ENCODE measurements around the gene ABCA1. TPM values are rescaled to one million over a fixed set of nuclear protein-coding genes. Genes with fewer than 3 reads are reported as not detected.

ABCA1 gene
- total RNA-seq, 2 experiments from 2014 or later, result 14.1 to 16.9 TPM

- CTCF ChIA-PET, result no interaction called here
- H3K27me3 Mint-ChIP-seq, result no peaks in the 10 kb centered on the region
- H3K4me3 ChIP-seq (ENCODE audit: low read length), result peak within 1 kb of the TSS; percentile 88
- H3K4me3 Mint-ChIP-seq, result peak within 1 kb of the TSS; percentile 96
- peak; percentile 86 for ATAC-seq (ENCODE audit: poor library complexity)
- no peak for TF ChIP-seq CTCF (IDR thresholded peaks at IDR 0.05)
- peak within 1 kb of the TSS; percentile 96 for H3K27ac Mint-ChIP-seq
- peaks cover 24% of the 10 kb centered on the region for H3K4me1 Mint-ChIP-seq (ENCODE audit: low read depth)
- H3K36me3 ChIP-seq (ENCODE audit: insufficient read depth, low read length), result peaks cover 3% of the 10 kb centered on the region
- peak; percentile 77 to 94 (median 84) for DNase-seq
- intact Hi-C loops (cut with DNase I, micrococcal nuclease), result loop anchor here (5.0 to 10.0 kb wide), 4 partner anchors 655 to 945 kb away; partner anchors contain the start of genes TMEM38B (in 2 of the 2) and SMC2 (in 1 of the 2)
- peaks cover 33% of the 10 kb centered on the region for H3K36me3 Mint-ChIP-seq (ENCODE audit: low read depth)
- no peaks in the 10 kb centered on the region for H3K27me3 ChIP-seq (ENCODE audit: control insufficient read depth in 1 of 2, insufficient read depth in 2 of 2, low read length in 2 of 2)
- no peaks in the 10 kb centered on the region for H3K9me3 Mint-ChIP-seq
- peak within 1 kb of the TSS; percentile 74 to 89 for H3K27ac ChIP-seq (ENCODE audit: low read depth in 1 of 2, low read length in 2 of 2)
- H3K9me3 ChIP-seq (ENCODE audit: control insufficient read depth in 1 of 2, insufficient read depth in 1 of 2, low read length in 2 of 2), result no peaks in the 10 kb centered on the region
- peaks cover 17% of the 10 kb centered on the region for H3K4me1 ChIP-seq (ENCODE audit: insufficient read depth, low read length)
- POLR2A ChIA-PET, result interaction anchor here (0.9 to 3.2 kb wide), 8 partner anchors 8 to 946 kb away, joined by 3 to 29 read pairs (median 4); partner anchors contain the start of genes NIPSNAP3B, SLC44A1 and SMC2
Observed at GRCh38 chr9:104747565-104748358, 180.2 kb downstream of the ABCA1 start, which contains the start of gene NIPSNAP3A. TSS of gene NIPSNAP3A (plus strand) at chr9:104747683. CDS start at chr9:104747793, 110 bp downstream.

GRCh38 chr9:104747245-104747564 is 180.8 kb downstream of the ABCA1 start:
- H3K27ac ChIP-seq (ENCODE audit: low read depth in 1 of 2, low read length in 2 of 2), result peak overlapping the region; percentile 74 to 89
- H3K4me3 ChIP-seq (ENCODE audit: low read length), result peak overlapping the region; percentile 88
- no peaks in the 10 kb centered on the region for H3K27me3 ChIP-seq (ENCODE audit: control insufficient read depth in 1 of 2, insufficient read depth in 2 of 2, low read length in 2 of 2)
- peaks cover 17% of the 10 kb centered on the region for H3K4me1 ChIP-seq (ENCODE audit: insufficient read depth, low read length)
- H3K9me3 Mint-ChIP-seq, result no peaks in the 10 kb centered on the region
- peaks cover 27% of the 10 kb centered on the region for H3K36me3 Mint-ChIP-seq (ENCODE audit: low read depth)
- peaks cover 24% of the 10 kb centered on the region for H3K4me1 Mint-ChIP-seq (ENCODE audit: low read depth)
- ChIA-PET CTCF (no interaction called here), POLR2A (interaction anchor here (0.9 to 3.2 kb wide), 4 partner anchors 9 to 654 kb away, joined by 3 to 29 read pairs (median 23); partner anchors contain the start of genes NIPSNAP3B, SLC44A1 and SMC2)
- no peaks in the 10 kb centered on the region for H3K9me3 ChIP-seq (ENCODE audit: control insufficient read depth in 1 of 2, insufficient read depth in 1 of 2, low read length in 2 of 2)
- no peak for ATAC-seq (ENCODE audit: poor library complexity)
- H3K4me3 Mint-ChIP-seq, result peak overlapping the region; percentile 96
- no peaks in the 10 kb centered on the region for H3K27me3 Mint-ChIP-seq
- no peak for DNase-seq
- intact Hi-C loops (cut with DNase I, micrococcal nuclease), result loop anchor here (5.0 to 10.0 kb wide), 4 partner anchors 655 to 945 kb away; partner anchors contain the start of genes TMEM38B (in 2 of the 2) and SMC2 (in 1 of the 2)
- peak overlapping the region; percentile 96 for H3K27ac Mint-ChIP-seq
- no peaks in the 10 kb centered on the region for H3K36me3 ChIP-seq (ENCODE audit: insufficient read depth, low read length)
- no peak for TF ChIP-seq CTCF (IDR thresholded peaks at IDR 0.05)

DNA sequence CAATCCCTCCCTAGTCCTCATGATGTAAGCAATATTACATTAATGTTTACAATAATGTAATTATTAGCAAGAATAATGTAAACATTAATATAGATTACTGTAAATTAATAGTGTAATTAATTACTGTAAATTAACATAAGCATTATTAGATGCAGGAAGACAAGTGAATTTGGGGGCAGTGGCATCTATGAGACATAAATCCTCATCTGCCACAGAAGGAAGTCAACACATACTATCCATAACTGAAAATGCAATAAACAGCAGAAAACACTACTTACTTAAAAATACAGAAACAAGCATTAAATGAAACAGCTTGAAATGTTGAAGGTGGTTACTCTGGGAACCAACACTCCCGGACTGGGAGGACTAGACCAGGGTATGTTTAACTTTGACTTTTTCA is 181.2 kb downstream of the ABCA1 start:
- Mint-ChIP-seq H3K9me3 (no peaks in the 10 kb centered on the region), H3K27ac (peak overlapping the region; percentile 96), H3K36me3 (ENCODE audit: low read depth) (peaks cover 23% of the 10 kb centered on the region), H3K27me3 (no peaks in the 10 kb centered on the region), H3K4me3 (peak overlapping the region; percentile 96), H3K4me1 (ENCODE audit: low read depth) (peaks cover 24% of the 10 kb centered on the region)
- peaks cover 17% of the 10 kb centered on the region for H3K4me1 ChIP-seq (ENCODE audit: insufficient read depth, low read length)
- H3K36me3 ChIP-seq (ENCODE audit: insufficient read depth, low read length), result no peaks in the 10 kb centered on the region
- peak overlapping the region; percentile 74 to 89 for H3K27ac ChIP-seq (ENCODE audit: low read depth in 1 of 2, low read length in 2 of 2)
- TF ChIP-seq CTCF (IDR thresholded peaks at IDR 0.05), result no peak
- DNase-seq, result no peak
- POLR2A ChIA-PET, result interaction anchor here (0.9 to 3.2 kb wide), 4 partner anchors 9 to 654 kb away, joined by 3 to 29 read pairs (median 23); partner anchors contain the start of genes NIPSNAP3B, SLC44A1 and SMC2
- H3K9me3 ChIP-seq (ENCODE audit: control insufficient read depth in 1 of 2, insufficient read depth in 1 of 2, low read length in 2 of 2), result no peaks in the 10 kb centered on the region
- intact Hi-C loops (cut with DNase I, micrococcal nuclease), result loop anchor here (5.0 to 10.0 kb wide), 4 partner anchors 654 to 946 kb away; partner anchors contain the start of genes TMEM38B (in 2 of the 2) and SMC2 (in 1 of the 2)
- ATAC-seq (ENCODE audit: poor library complexity), result no peak
- peak overlapping the region; percentile 88 for H3K4me3 ChIP-seq (ENCODE audit: low read length)
- CTCF ChIA-PET, result no interaction called here
- H3K27me3 ChIP-seq (ENCODE audit: control insufficient read depth in 1 of 2, insufficient read depth in 2 of 2, low read length in 2 of 2), result no peaks in the 10 kb centered on the region
